ENCODE data around the gene LILRA6.
"Not testable (repeated sequence)": the region's sequence is repeated elsewhere in the genome, so short reads cannot be mapped to it uniquely, and the experiment has no call there.

GRCh38 chr19:54223277-54223936, 19.2 kb downstream of the LILRA6 start:
- TF ChIP-seq, protein P1, sequence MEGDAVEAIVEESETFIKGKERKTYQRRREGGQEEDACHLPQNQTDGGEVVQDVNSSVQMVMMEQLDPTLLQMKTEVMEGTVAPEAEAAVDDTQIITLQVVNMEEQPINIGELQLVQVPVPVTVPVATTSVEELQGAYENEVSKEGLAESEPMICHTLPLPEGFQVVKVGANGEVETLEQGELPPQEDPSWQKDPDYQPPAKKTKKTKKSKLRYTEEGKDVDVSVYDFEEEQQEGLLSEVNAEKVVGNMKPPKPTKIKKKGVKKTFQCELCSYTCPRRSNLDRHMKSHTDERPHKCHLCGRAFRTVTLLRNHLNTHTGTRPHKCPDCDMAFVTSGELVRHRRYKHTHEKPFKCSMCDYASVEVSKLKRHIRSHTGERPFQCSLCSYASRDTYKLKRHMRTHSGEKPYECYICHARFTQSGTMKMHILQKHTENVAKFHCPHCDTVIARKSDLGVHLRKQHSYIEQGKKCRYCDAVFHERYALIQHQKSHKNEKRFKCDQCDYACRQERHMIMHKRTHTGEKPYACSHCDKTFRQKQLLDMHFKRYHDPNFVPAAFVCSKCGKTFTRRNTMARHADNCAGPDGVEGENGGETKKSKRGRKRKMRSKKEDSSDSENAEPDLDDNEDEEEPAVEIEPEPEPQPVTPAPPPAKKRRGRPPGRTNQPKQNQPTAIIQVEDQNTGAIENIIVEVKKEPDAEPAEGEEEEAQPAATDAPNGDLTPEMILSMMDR (IDR thresholded peaks at IDR 0.05), result not testable (repeated sequence)
- not testable (repeated sequence) for TF ChIP-seq POLR2A, POLR2AphosphoS5, EP300 (IDR thresholded peaks at IDR 0.05)
